Measurements from ENCODE around the gene DLG4.

DLG4 gene

GRCh38 chr17:7204828-7205461 lies 14.7 kb downstream of the DLG4 start (continued):
- TF ChIP-seq REST (tag by site-specific recombination; IDR thresholded peaks at IDR 0.05) (no peak), ZNF623 (tag by site-specific recombination; IDR thresholded peaks at IDR 0.05) (no peak), ZBTB21 (tag by site-specific recombination; IDR thresholded peaks at IDR 0.05) (peak; percentile 68; the same call in 1 of the 2 replicates), RBAK (tag by site-specific recombination; IDR thresholded peaks at IDR 0.05) (no peak), ZNF510 (tag by site-specific recombination; IDR thresholded peaks at IDR 0.05; ENCODE audit: insufficient replicate concordance) (no peak), KLF1 (tag by site-specific recombination; IDR thresholded peaks at IDR 0.05) (peak; percentile 74), MYNN (tag by site-specific recombination; IDR thresholded peaks at IDR 0.05; ENCODE audit: borderline replicate concordance) (peak; percentile 84)
- TF ChIP-seq, protein P1, sequence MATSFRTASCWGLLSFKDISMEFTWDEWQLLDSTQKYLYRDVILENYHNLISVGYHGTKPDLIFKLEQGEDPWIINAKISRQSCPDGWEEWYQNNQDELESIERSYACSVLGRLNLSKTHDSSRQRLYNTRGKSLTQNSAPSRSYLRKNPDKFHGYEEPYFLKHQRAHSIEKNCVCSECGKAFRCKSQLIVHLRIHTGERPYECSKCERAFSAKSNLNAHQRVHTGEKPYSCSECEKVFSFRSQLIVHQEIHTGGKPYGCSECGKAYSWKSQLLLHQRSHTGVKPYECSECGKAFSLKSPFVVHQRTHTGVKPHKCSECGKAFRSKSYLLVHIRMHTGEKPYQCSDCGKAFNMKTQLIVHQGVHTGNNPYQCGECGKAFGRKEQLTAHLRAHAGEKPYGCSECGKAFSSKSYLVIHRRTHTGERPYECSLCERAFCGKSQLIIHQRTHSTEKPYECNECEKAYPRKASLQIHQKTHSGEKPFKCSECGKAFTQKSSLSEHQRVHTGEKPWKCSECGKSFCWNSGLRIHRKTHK (tag by site-specific recombination; IDR thresholded peaks at IDR 0.05), result no peak

GRCh38 chr17:7204336-7204735 lies 15.3 kb downstream of the DLG4 start:
- Histone ChIP-seq H3K4me1 (ENCODE audit: control insufficient read depth, insufficient read depth, low read length) (peaks cover 3% of the 10 kb centered on the region; the same call in 1 of the 2 replicates), H3K27ac (ENCODE audit: extremely low read depth, low read depth, low read length) (no peak overlapping the region), H3K4me3 (ENCODE audit: low read depth, low read length) (no peak overlapping the region), H3K9me3 (ENCODE audit: control insufficient read depth, insufficient read depth, low read depth, low read length) (no peaks in the 10 kb centered on the region), H3K36me3 (ENCODE audit: control insufficient read depth in 2 of 2, insufficient read depth in 1 of 2, low read length in 2 of 2) (peaks cover 14 to 31% of the 10 kb centered on the region in 2 experiments)
- ChIA-PET POLR2A (no interaction called here), CTCF (interaction anchor here (0.6 to 1.3 kb wide), 3 partner anchors 159 to 867 kb away, joined by 3 to 4 read pairs (median 4); no protein-coding TSS in a partner anchor)
- TF ChIP-seq SCRT1 (tag by site-specific recombination; IDR thresholded peaks at IDR 0.05; ENCODE audit: borderline replicate concordance), result no peak
- TF ChIP-seq ZNF626 (tag by site-specific recombination; IDR thresholded peaks at IDR 0.05), result no peak
- TF ChIP-seq, protein P2, sequence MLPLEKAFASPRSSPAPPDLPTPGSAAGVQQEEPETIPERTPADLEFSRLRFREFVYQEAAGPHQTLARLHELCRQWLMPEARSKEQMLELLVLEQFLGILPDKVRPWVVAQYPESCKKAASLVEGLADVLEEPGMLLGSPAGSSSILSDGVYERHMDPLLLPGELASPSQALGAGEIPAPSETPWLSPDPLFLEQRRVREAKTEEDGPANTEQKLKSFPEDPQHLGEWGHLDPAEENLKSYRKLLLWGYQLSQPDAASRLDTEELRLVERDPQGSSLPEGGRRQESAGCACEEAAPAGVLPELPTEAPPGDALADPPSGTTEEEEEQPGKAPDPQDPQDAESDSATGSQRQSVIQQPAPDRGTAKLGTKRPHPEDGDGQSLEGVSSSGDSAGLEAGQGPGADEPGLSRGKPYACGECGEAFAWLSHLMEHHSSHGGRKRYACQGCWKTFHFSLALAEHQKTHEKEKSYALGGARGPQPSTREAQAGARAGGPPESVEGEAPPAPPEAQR (tag by site-specific recombination; IDR thresholded peaks at IDR 0.05), result no peak
- no peak for TF ChIP-seq PATZ1 (tag by site-specific recombination; IDR thresholded peaks at IDR 0.05)
- TF ChIP-seq SP7 (tag by site-specific recombination; IDR thresholded peaks at IDR 0.05), result no peak
- no peak for TF ChIP-seq ZNF202 (tag by site-specific recombination; IDR thresholded peaks at IDR 0.05; ENCODE audit: borderline replicate concordance)
- no peak for TF ChIP-seq KLF7 (tag by site-specific recombination; IDR thresholded peaks at IDR 0.05; ENCODE audit: borderline replicate concordance)
- TF ChIP-seq, protein P3, sequence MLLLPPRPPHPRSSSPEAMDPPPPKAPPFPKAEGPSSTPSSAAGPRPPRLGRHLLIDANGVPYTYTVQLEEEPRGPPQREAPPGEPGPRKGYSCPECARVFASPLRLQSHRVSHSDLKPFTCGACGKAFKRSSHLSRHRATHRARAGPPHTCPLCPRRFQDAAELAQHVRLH (tag by site-specific recombination; IDR thresholded peaks at IDR 0.05), result no peak
- no peak for TF ChIP-seq GLIS2 (tag by site-specific recombination; IDR thresholded peaks at IDR 0.05)
- TF ChIP-seq ZFP37 (tag by site-specific recombination; IDR thresholded peaks at IDR 0.05), result no peak
- TF ChIP-seq, protein P4, sequence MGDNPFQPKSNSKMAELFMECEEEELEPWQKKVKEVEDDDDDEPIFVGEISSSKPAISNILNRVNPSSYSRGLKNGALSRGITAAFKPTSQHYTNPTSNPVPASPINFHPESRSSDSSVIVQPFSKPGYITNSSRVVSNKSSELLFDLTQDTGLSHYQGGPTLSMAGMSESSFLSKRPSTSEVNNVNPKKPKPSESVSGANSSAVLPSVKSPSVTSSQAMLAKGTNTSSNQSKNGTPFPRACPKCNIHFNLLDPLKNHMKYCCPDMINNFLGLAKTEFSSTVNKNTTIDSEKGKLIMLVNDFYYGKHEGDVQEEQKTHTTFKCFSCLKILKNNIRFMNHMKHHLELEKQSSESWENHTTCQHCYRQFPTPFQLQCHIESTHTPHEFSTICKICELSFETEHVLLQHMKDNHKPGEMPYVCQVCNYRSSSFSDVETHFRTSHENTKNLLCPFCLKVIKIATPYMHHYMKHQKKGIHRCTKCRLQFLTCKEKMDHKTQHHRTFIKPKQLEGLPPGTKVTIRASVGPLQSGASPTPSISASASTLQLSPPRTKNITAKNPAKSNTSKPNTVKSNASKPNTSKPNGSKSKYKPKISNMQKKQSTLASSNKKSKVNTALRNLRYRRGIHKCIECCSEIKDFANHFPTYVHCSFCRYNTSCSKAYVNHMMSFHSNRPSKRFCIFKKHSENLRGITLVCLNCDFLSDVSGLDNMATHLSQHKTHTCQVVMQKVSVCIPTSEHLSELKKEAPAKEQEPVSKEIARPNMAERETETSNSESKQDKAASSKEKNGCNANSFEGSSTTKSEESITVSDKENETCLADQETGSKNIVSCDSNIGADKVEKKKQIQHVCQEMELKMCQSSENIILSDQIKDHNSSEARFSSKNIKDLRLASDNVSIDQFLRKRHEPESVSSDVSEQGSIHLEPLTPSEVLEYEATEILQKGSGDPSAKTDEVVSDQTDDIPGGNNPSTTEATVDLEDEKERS (tag by site-specific recombination; IDR thresholded peaks at IDR 0.05), result no peak
- no peak for TF ChIP-seq ZNF449 (tag by site-specific recombination; IDR thresholded peaks at IDR 0.05)
- TF ChIP-seq WT1 (tag by site-specific recombination; IDR thresholded peaks at IDR 0.05), result no peak
- no peak for TF ChIP-seq ZFP41 (tag by site-specific recombination; IDR thresholded peaks at IDR 0.05; ENCODE audit: borderline replicate concordance)

All from HEK293 (cell line).